Body of pancreas (tissue), 4 donors: ENCODE measurements around the gene FERMT1.

Experiments used
- CTCF ChIP-seq, 7 experiments: fragments of 450-650 bp in 4 of 7; fragments of 200-600 bp in 3 of 7; sonication (generic) in 3 of 7; IDR thresholded peaks; one replicate each; pipeline ENCODE4 v1.5.1; 2016 to 2019; ENCODE audit warnings: antibody characterized with exemption in 7 of 7
- POLR2A ChIP-seq, 3 donors: fragments of 450-650 bp; IDR thresholded peaks; one replicate each; pipeline ENCODE4 v1.6.1; 2016; ENCODE audit warnings: antibody characterized with exemption in 3 of 3, mild to moderate bottlenecking in 2 of 3

- TF ChIP-seq POLR2A (IDR thresholded peaks at IDR 0.05) (no peak), CTCF (IDR thresholded peaks at IDR 0.05) (no peak)
Observed at GRCh38 chr20:6113951-6114350, 8.9 kb downstream of the FERMT1 start.
